HCT116 (cell line): ENCODE data around the gene SCFD2. TPM values are rescaled to one million over a fixed set of nuclear protein-coding genes. Genes with fewer than 3 reads are reported as not detected.

Experiments
- ATAC-seq: fragments of 200-7000 bp; cut with Tn5 transposase; 2 replicates; pipeline ENCODE4 v1.9.1; 2020; ENCODE audit warnings: mild to moderate bottlenecking, moderate library complexity
- BruUV-seq: library from RNA; stranded (reverse); fragments of 400-500 nt; replicated peaks from 2 replicates; lab custom pipeline; 2021; lab: Mats Ljungman, UMichigan
- CTCF ChIA-PET: fragments of 300-600 bp; sonication (Branson Sonifier 250); formaldehyde crosslinking; loops from one replicate; lab custom pipeline; 2021; ENCODE audit warnings: antibody characterized with exemption; lab: Charles Lee
- POLR2A ChIA-PET: fragments of 300-600, 350-600 bp; sonication (Branson Sonifier 250); formaldehyde crosslinking; loops from one replicate; lab custom pipeline; 2021; ENCODE audit warnings: antibody characterized with exemption; lab: Charles Lee
- RAD21 ChIA-PET, 2 experiments: fragments of 300-600 bp; sonication (Branson Sonifier 250); formaldehyde crosslinking; loops; one replicate each; lab custom pipeline; 2023; ENCODE audit warnings: low total read pairs in 2 of 2; ENCODE audit not compliant: uncharacterized antibody in 2 of 2, unreplicated experiment in 2 of 2, low non-redundant PET in 1 of 2; lab: Charles Lee
- DNase-seq: peaks from one replicate; pipeline ENCODE4 v3.0.0-alpha.2; 2010; ENCODE audit warnings: low read depth, low spot score
- H2AFZ ChIP-seq: fragments of 200-600 bp; shearing (Covaris generic), sonication (generic); 2 replicates; pipeline ENCODE4 v1.6.1; 2017; ENCODE audit warnings: low read depth, mixed run types, mixed read lengths, antibody characterized with exemption, low read length; ENCODE audit not compliant: poor library complexity, severe bottlenecking
- H3K27ac ChIP-seq: 2 replicates; pipeline ENCODE4 v1.5.1; 2012; ENCODE audit warnings: low read depth, low read length
- H3K27me3 ChIP-seq: fragments of 200-600 bp; sonication (generic); 2 replicates; pipeline ENCODE4 v1.6.1; 2016; ENCODE audit warnings: mixed run types, low read length, mixed read lengths; ENCODE audit not compliant: insufficient read depth
- H3K36me3 ChIP-seq, 2 experiments: fragments of 200-500 bp in 1 of 2; fragments of 200-600 bp in 1 of 2; sonication (Bioruptor generic) in 1 of 2; sonication (generic) in 1 of 2; 2 replicates each; pipeline versions ENCODE4 v1.5.1 to v1.6.1; 2014 to 2016; ENCODE audit warnings: low read length in 2 of 2, inconsistent platforms in 1 of 2, mixed read lengths in 1 of 2, mixed run types in 1 of 2; ENCODE audit not compliant: insufficient read depth in 2 of 2, control insufficient read depth in 1 of 2
- H3K4me1 ChIP-seq, 2 experiments: fragments of 200-600 bp in 1 of 2; sonication (generic) in 1 of 2; 2 replicates each; pipeline versions ENCODE4 v1.5.1 to v1.6.1; 2012 to 2017; ENCODE audit warnings: low read length in 2 of 2, inconsistent platforms in 1 of 2, mild to moderate bottlenecking in 1 of 2, mixed read lengths in 1 of 2, mixed run types in 1 of 2, moderate library complexity in 1 of 2; ENCODE audit not compliant: insufficient read depth in 2 of 2, control insufficient read depth in 1 of 2
- H3K4me2 ChIP-seq: fragments of 200-600 bp; sonication (generic); 2 replicates; pipeline ENCODE4 v1.6.1; 2017; ENCODE audit warnings: mixed run types, low read length, mixed read lengths
- H3K4me3 ChIP-seq, 2 experiments: fragments of 200-600 bp in 1 of 2; sonication (generic) in 1 of 2; replicated peaks in 1 of 2; 2 replicates each; pipeline ENCODE4 v1.5.1; 2011 to 2016; ENCODE audit warnings: low read length in 2 of 2, control low read depth in 1 of 2, low read depth in 1 of 2, mild to moderate bottlenecking in 1 of 2, mixed read lengths in 1 of 2, mixed run types in 1 of 2
- H3K79me2 ChIP-seq: fragments of 200-600 bp; sonication (generic); 2 replicates; pipeline ENCODE4 v1.6.1; 2017; ENCODE audit warnings: mild to moderate bottlenecking, mixed run types, low read length, moderate library complexity, mixed read lengths; ENCODE audit not compliant: insufficient read depth
- H3K9ac ChIP-seq: fragments of 200-600 bp; sonication (generic); 2 replicates; pipeline ENCODE4 v1.6.1; 2016; ENCODE audit warnings: low read length, mixed read lengths
- H3K9me2 ChIP-seq: fragments of 200-600 bp; sonication (generic), shearing (Covaris generic); 2 replicates; pipeline ENCODE4 v1.6.1; 2017; ENCODE audit warnings: mixed run types, mild to moderate bottlenecking, moderate library complexity; ENCODE audit not compliant: insufficient read depth
- H3K9me3 ChIP-seq, 2 experiments: fragments of 200-500 bp in 1 of 2; fragments of 200-600 bp in 1 of 2; sonication (Bioruptor generic) in 1 of 2; sonication (generic) in 1 of 2; 2 replicates each; pipeline ENCODE4 v1.6.1; 2014 to 2017; ENCODE audit warnings: low read length in 2 of 2, mixed read lengths in 2 of 2, inconsistent platforms in 1 of 2, low read depth in 1 of 2, mild to moderate bottlenecking in 1 of 2, mixed run types in 1 of 2, moderate library complexity in 1 of 2; ENCODE audit not compliant: control insufficient read depth in 1 of 2, insufficient read depth in 1 of 2
- H4K20me1 ChIP-seq: fragments of 200-600 bp; sonication (generic), shearing (Covaris generic); 2 replicates; pipeline ENCODE4 v1.6.1; 2017; ENCODE audit warnings: mixed run types, mild to moderate bottlenecking, moderate library complexity; ENCODE audit not compliant: insufficient read depth
- EGR1 ChIP-seq: IDR thresholded peaks from 2 replicates; pipeline ENCODE4 v1.6.1; 2012; ENCODE audit warnings: low read depth
- ELF1 ChIP-seq: IDR thresholded peaks from 2 replicates; pipeline ENCODE4 v1.6.1; 2012; ENCODE audit warnings: low read depth, borderline replicate concordance
- RAD21 ChIP-seq: IDR thresholded peaks from 2 replicates; pipeline ENCODE4 v1.6.1; 2012; ENCODE audit warnings: low read depth, mild to moderate bottlenecking
- SRF ChIP-seq: IDR thresholded peaks from 2 replicates; pipeline ENCODE4 v1.6.1; 2012; ENCODE audit warnings: low read depth
- TCF7L2 ChIP-seq: IDR thresholded peaks from 2 replicates; pipeline ENCODE4 v1.7.0; 2011; ENCODE audit warnings: borderline replicate concordance, inconsistent platforms; ENCODE audit not compliant: insufficient read depth, insufficient read length; ENCODE audit errors: extremely low read depth
- YY1 ChIP-seq: IDR thresholded peaks from 2 replicates; pipeline ENCODE4 v1.6.1; 2011; ENCODE audit warnings: low read length, low read depth, moderate library complexity, mild to moderate bottlenecking; ENCODE audit not compliant: insufficient replicate concordance; ENCODE audit errors: extremely low read depth
- ZFX ChIP-seq: fragments of 450-650 bp; IDR thresholded peaks from 2 replicates; pipeline ENCODE4 v1.6.1; 2017
- ZNF274 ChIP-seq: fragments of 200-500 bp; sonication (Bioruptor generic); IDR thresholded peaks from 2 replicates; pipeline ENCODE4 v1.6.1; 2014; ENCODE audit warnings: mild to moderate bottlenecking, low read depth, low read length, inconsistent platforms
- intact Hi-C: fragments of 100-400 bp; cut with micrococcal nuclease; formaldehyde crosslinking; loops from 2 replicates; pipeline ENCODE4 v1.10.0; 2022
- total RNA-seq: library from RNA; stranded (reverse); gene quantifications from one replicate; pipeline ENCODE4 v1.2.1, GENCODE V29; 2021; ENCODE audit not compliant: unreplicated experiment
- TF ChIP-seq, protein P1 (sequence below): IDR thresholded peaks from 2 replicates; pipeline ENCODE4 v1.6.1; 2012
- TF ChIP-seq, protein P2 (sequence below): IDR thresholded peaks from 2 replicates; pipeline ENCODE4 v1.6.1; 2012; ENCODE audit warnings: low read depth
- TF ChIP-seq, protein P3 (sequence below): IDR thresholded peaks from 2 replicates; pipeline ENCODE4 v1.6.1; 2011; ENCODE audit warnings: mild to moderate bottlenecking, low read length, moderate library complexity; ENCODE audit not compliant: insufficient replicate concordance; ENCODE audit errors: extremely low read depth
- TF ChIP-seq, protein P4 (sequence below), 3 experiments: fragments of 200-600 bp in 1 of 3; sonication (generic) in 1 of 3; IDR thresholded peaks in 2 of 3; conservative IDR thresholded peaks in 1 of 3; 2 replicates each; pipeline ENCODE4 v1.5.1; 2012 to 2017; ENCODE audit warnings: low read depth in 2 of 3, low read length in 2 of 3, antibody characterized with exemption in 1 of 3, borderline replicate concordance in 1 of 3, control low read depth in 1 of 3, mild to moderate bottlenecking in 1 of 3, mixed read lengths in 1 of 3, mixed run types in 1 of 3, moderate library complexity in 1 of 3; ENCODE audit not compliant: insufficient read depth in 1 of 3

SCFD2 gene
- total RNA-seq, 1 experiment from 2014 or later, result 13.6 TPM

DNA sequence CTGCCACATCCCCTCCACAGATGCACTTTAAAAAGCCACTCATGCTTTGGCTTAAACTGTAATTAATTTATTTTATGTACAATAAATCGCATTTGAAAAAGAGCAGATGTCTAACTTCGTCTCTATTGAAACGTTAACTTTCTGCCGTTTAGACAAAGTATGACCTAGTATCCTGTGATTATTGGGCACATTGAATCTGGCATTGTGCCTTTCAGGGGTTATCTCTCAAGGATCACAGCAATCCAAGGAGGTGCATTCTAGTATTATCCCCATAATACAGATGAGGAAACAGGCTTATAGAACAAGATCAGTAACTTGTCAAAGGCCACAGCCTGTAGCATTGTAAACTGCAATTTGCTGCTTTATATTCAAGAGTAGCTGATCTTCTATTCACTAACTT is 499.1 kb downstream of the SCFD2 start:
- Histone ChIP-seq H3K27me3 (no peaks in the 10 kb centered on the region), H3K9me3 (no peaks in the 10 kb centered on the region), H4K20me1 (no peaks in the 10 kb centered on the region), H3K27ac (no peak overlapping the region), H3K9ac (no peak overlapping the region), H3K4me3 (no peak overlapping the region), H3K4me1 (peaks cover 0 to under 1% of the 10 kb centered on the region in 2 experiments; a peak in 1 of 4 replicates), H2AFZ (no peak overlapping the region), H3K9me2 (no peaks in the 10 kb centered on the region), H3K4me2 (no peak overlapping the region), H3K79me2 (no peaks in the 10 kb centered on the region), H3K36me3 (no peaks in the 10 kb centered on the region)
- no peak for TF ChIP-seq SRF
- TF ChIP-seq ZNF274, result no peak
- no peak for TF ChIP-seq RAD21
- no peak for TF ChIP-seq TCF7L2
- DNase-seq, result no peak
- ATAC-seq, result no peak
- ChIA-PET POLR2A (no interaction called here), CTCF (no interaction called here), RAD21 (no interaction called here)
- intact Hi-C loops, result no loop called here
- BruUV-seq, result no TSS peak

DNA sequence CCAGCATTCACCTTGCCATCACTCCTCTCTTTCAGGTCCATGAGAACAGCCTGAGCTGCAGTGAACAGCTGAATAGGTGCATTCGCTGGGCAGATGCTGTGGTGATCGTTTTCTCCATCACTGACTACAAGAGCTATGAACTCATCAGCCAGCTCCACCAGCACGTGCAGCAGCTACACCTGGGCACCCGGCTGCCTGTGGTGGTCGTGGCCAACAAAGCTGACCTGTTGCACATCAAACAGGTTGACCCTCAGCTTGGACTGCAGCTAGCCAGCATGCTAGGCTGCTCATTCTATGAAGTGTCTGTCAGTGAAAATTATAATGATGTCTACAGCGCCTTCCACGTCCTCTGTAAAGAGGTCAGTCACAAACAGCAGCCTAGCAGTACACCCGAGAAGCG is 500.6 kb downstream of the SCFD2 start:
- intact Hi-C loops, result no loop called here
- peaks cover 0 to 4% of the 10 kb centered on the region in 2 experiments; a peak in 2 of 4 replicates for H3K4me1 ChIP-seq
- ChIA-PET POLR2A (no interaction called here), CTCF (no interaction called here), RAD21 (no interaction called here)
- H2AFZ ChIP-seq, result no peak overlapping the region
- DNase-seq, result no peak
- no peaks in the 10 kb centered on the region for H3K27me3 ChIP-seq
- no TSS peak for BruUV-seq
- no peaks in the 10 kb centered on the region for H4K20me1 ChIP-seq
- no peak overlapping the region for H3K4me2 ChIP-seq
- no peak for ATAC-seq
- H3K9ac ChIP-seq, result no peak overlapping the region
- H3K9me2 ChIP-seq, result no peaks in the 10 kb centered on the region
- H3K27ac ChIP-seq, result no peak overlapping the region
- no peaks in the 10 kb centered on the region for H3K9me3 ChIP-seq
- H3K4me3 ChIP-seq, result no peak overlapping the region
- H3K36me3 ChIP-seq, result no peaks in the 10 kb centered on the region
- H3K79me2 ChIP-seq, result no peaks in the 10 kb centered on the region
- TF ChIP-seq, protein P1, sequence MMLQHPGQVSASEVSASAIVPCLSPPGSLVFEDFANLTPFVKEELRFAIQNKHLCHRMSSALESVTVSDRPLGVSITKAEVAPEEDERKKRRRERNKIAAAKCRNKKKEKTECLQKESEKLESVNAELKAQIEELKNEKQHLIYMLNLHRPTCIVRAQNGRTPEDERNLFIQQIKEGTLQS, result no peak
- TF ChIP-seq EGR1 (no peak), ZFX (no peak), ELF1 (no peak), YY1 (no peak), TCF7L2 (no peak)
- TF ChIP-seq, protein P2, sequence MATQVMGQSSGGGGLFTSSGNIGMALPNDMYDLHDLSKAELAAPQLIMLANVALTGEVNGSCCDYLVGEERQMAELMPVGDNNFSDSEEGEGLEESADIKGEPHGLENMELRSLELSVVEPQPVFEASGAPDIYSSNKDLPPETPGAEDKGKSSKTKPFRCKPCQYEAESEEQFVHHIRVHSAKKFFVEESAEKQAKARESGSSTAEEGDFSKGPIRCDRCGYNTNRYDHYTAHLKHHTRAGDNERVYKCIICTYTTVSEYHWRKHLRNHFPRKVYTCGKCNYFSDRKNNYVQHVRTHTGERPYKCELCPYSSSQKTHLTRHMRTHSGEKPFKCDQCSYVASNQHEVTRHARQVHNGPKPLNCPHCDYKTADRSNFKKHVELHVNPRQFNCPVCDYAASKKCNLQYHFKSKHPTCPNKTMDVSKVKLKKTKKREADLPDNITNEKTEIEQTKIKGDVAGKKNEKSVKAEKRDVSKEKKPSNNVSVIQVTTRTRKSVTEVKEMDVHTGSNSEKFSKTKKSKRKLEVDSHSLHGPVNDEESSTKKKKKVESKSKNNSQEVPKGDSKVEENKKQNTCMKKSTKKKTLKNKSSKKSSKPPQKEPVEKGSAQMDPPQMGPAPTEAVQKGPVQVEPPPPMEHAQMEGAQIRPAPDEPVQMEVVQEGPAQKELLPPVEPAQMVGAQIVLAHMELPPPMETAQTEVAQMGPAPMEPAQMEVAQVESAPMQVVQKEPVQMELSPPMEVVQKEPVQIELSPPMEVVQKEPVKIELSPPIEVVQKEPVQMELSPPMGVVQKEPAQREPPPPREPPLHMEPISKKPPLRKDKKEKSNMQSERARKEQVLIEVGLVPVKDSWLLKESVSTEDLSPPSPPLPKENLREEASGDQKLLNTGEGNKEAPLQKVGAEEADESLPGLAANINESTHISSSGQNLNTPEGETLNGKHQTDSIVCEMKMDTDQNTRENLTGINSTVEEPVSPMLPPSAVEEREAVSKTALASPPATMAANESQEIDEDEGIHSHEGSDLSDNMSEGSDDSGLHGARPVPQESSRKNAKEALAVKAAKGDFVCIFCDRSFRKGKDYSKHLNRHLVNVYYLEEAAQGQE, result no peak
- TF ChIP-seq, protein P3, sequence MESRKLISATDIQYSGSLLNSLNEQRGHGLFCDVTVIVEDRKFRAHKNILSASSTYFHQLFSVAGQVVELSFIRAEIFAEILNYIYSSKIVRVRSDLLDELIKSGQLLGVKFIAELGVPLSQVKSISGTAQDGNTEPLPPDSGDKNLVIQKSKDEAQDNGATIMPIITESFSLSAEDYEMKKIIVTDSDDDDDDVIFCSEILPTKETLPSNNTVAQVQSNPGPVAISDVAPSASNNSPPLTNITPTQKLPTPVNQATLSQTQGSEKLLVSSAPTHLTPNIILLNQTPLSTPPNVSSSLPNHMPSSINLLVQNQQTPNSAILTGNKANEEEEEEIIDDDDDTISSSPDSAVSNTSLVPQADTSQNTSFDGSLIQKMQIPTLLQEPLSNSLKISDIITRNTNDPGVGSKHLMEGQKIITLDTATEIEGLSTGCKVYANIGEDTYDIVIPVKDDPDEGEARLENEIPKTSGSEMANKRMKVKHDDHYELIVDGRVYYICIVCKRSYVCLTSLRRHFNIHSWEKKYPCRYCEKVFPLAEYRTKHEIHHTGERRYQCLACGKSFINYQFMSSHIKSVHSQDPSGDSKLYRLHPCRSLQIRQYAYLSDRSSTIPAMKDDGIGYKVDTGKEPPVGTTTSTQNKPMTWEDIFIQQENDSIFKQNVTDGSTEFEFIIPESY, result no peak
- TF ChIP-seq, protein P4, sequence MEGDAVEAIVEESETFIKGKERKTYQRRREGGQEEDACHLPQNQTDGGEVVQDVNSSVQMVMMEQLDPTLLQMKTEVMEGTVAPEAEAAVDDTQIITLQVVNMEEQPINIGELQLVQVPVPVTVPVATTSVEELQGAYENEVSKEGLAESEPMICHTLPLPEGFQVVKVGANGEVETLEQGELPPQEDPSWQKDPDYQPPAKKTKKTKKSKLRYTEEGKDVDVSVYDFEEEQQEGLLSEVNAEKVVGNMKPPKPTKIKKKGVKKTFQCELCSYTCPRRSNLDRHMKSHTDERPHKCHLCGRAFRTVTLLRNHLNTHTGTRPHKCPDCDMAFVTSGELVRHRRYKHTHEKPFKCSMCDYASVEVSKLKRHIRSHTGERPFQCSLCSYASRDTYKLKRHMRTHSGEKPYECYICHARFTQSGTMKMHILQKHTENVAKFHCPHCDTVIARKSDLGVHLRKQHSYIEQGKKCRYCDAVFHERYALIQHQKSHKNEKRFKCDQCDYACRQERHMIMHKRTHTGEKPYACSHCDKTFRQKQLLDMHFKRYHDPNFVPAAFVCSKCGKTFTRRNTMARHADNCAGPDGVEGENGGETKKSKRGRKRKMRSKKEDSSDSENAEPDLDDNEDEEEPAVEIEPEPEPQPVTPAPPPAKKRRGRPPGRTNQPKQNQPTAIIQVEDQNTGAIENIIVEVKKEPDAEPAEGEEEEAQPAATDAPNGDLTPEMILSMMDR (IDR thresholded peaks at IDR 0.05 in 2 of 3, conservative IDR thresholded peaks at IDR 0.05 in 1 of 3; ENCODE audit: borderline replicate concordance in 1 of 3, insufficient read depth in 1 of 3, low read depth in 2 of 3, low read length in 2 of 3), result no peak
